HG02852 (cell line): Measurements from ENCODE around the gene HSPG2.

ENCODE experiments used
- ATAC-seq: cut with Tn5 transposase; IDR thresholded peaks from one replicate; pipeline ENCODE4 v1.9.1; 2021; ENCODE audit warnings: mild to moderate bottlenecking, moderate library complexity; ENCODE audit not compliant: unreplicated experiment

The HSPG2 gene

GRCh38 chr1:21901473-21901847, 35.6 kb downstream of the HSPG2 start:
- ATAC-seq: no peak

GRCh38 chr1:21900766-21901472, 36.2 kb downstream of the HSPG2 start:
- ATAC-seq: no peak

GRCh38 chr1:21899987-21900386, 37.1 kb downstream of the HSPG2 start:
- ATAC-seq: no peak

GRCh38 chr1:21899267-21899810, 37.8 kb downstream of the HSPG2 start:
- ATAC-seq: no peak

- ATAC-seq: no peak
Observed at GRCh38 chr1:21898326-21899200, 38.5 kb downstream of the HSPG2 start.

- no peak for ATAC-seq
Observed at GRCh38 chr1:21897844-21898243, 39.3 kb downstream of the HSPG2 start.

- ATAC-seq: no peak
Observed at GRCh38 chr1:21896652-21897532, 40.2 kb downstream of the HSPG2 start.

GRCh38 chr1:21896026-21896425, 41.1 kb downstream of the HSPG2 start:
- ATAC-seq: no peak

GRCh38 chr1:21894034-21894881, 42.9 kb downstream of the HSPG2 start:
- ATAC-seq: no peak

- no peak for ATAC-seq
Observed at GRCh38 chr1:21893046-21893805, 43.9 kb downstream of the HSPG2 start.

GRCh38 chr1:21891621-21892479, 45.3 kb downstream of the HSPG2 start:
- ATAC-seq: no peak

GRCh38 chr1:21891081-21891480, 46.0 kb downstream of the HSPG2 start:
- no peak for ATAC-seq

- no peak for ATAC-seq
Observed at GRCh38 chr1:21888500-21888899, 48.6 kb downstream of the HSPG2 start.

- no peak for ATAC-seq
Observed at GRCh38 chr1:21887796-21888195, 49.3 kb downstream of the HSPG2 start.

GRCh38 chr1:21887216-21887736, 49.8 kb downstream of the HSPG2 start:
- ATAC-seq: no peak

- ATAC-seq: no peak
Observed at GRCh38 chr1:21886486-21887215, 50.5 kb downstream of the HSPG2 start.

- no peak for ATAC-seq
Observed at GRCh38 chr1:21885236-21886037, 51.7 kb downstream of the HSPG2 start.
